ENCODE measurements around the gene KCNT1.

Gene KCNT1

DNA sequence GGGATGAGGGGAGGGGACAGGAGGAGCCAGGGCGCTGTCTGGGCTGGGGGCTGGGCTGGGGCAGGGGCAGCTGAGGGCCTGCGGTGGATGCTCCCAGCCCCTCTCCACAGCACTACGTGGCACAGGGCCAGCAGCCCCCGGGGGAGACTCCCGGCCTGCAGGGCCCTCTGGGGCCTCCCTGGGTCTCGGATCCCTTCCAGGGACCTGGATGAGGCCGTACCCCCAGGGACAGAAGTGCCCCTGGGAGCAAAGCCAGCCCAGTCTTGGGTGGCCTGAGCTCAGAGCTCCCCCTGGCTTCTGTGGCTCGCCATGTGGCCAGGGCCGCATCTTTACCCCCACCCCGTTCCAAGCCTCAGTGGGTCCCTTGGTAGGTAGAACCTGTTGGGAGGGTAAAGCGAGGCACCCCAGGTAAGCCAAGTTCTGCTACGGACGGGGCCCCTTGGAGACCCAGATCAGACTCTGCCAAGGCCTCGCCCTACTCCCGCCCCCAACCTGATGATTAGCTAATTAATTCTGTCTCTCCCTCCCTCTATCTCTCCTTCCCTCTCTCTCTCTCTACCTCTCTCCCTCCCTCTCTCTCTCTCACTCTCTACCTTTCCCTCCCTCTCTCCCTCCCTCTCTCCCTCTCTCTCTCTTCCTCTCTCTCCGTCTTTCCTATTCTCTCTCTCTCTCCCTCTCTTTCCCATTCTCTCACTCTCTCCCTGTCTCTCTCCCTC is 24.3 kb downstream of the KCNT1 start:
- peaks cover 43% of the 10 kb centered on the region for H3K27me3 ChIP-seq (ENCODE audit: insufficient read depth, low read length)
- no peak overlapping the region for H2AFZ ChIP-seq (ENCODE audit: low read length, unreplicated experiment)
- peaks cover 7% of the 10 kb centered on the region for H3K4me1 ChIP-seq (ENCODE audit: control insufficient read depth, insufficient read depth, low read length, unreplicated experiment)
- H3K36me3 ChIP-seq (ENCODE audit: insufficient read depth, low read length): no peaks in the 10 kb centered on the region
- no peak overlapping the region for H3K27ac ChIP-seq (ENCODE audit: low read depth, low read length)
- H3K79me2 ChIP-seq (ENCODE audit: control insufficient read depth, insufficient read depth, low read length, unreplicated experiment): no peaks in the 10 kb centered on the region
- no peak overlapping the region for H3K4me3 ChIP-seq (ENCODE audit: low read depth, low read length)

DNA sequence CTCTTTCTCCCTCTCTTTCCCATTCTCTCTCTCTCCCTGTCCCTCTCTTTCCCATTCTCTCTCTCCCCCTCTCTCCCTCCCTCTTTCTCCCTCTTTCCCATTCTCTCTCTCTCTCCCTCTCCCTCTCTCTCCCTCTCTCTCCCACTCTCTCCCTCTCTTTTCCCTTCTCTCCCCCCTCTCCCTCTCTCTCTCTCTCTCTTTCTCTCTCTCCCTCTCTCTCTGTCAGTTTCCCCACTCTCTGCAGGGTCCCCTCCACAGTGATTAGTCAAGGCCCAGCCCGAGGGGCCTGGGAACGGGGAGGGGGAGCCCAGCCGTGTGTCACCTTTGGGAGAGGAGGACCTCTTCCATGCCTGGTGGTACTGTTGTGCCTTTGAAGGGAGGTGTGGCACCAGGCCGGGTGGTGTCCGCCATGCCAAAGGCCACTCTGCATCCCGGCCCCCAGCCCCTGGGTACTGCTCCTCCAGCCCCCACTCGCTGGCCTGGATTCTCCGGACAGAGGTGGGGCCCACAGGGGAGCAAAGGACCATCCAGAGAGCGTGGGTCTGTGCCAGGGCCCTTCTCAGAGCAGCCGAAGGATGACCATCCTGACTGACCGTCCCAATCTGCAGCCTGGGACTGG is 25.4 kb downstream of the KCNT1 start:
- H2AFZ ChIP-seq (ENCODE audit: low read length, unreplicated experiment): no peak overlapping the region
- H3K27me3 ChIP-seq (ENCODE audit: insufficient read depth, low read length): peaks cover 40% of the 10 kb centered on the region
- H3K79me2 ChIP-seq (ENCODE audit: control insufficient read depth, insufficient read depth, low read length, unreplicated experiment): no peaks in the 10 kb centered on the region
- peaks cover 7% of the 10 kb centered on the region for H3K4me1 ChIP-seq (ENCODE audit: control insufficient read depth, insufficient read depth, low read length, unreplicated experiment)
- H3K36me3 ChIP-seq (ENCODE audit: insufficient read depth, low read length): no peaks in the 10 kb centered on the region
- H3K4me3 ChIP-seq (ENCODE audit: low read depth, low read length): no peak overlapping the region
- no peak overlapping the region for H3K27ac ChIP-seq (ENCODE audit: low read depth, low read length)

DNA sequence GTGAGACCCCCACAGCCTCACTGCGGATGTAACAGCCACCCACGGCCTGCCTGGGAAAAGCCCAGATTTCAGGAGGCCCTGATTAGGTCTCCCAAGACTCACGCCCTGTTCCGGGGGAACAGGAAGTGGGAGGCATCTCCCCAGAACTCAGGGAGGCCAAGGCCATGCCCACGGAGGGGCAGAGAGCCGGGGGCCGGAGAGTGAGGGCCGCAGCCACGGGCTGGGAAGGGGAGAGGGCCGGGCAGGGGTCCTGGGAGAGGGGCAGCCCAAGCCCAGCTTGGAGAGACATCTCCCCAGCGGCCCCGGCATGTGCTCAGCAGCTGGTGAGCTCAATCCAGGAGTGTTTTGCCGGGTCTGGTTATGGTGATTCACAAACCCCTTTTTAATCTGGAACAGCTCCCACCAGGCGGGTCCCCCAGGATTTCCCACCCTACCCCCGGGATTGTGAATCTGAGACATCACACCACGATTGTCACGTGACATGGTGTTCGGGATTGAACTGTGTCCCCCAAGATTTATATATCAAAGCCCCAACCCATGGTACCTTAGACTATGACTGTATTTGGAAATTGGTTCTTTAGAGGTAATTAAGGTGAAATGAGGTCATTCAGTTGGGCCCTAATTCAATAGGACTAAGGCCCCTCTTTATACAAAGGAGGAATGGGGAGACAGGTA is 26.6 kb downstream of the KCNT1 start:
- no peak overlapping the region for H2AFZ ChIP-seq (ENCODE audit: low read length, unreplicated experiment)
- no peaks in the 10 kb centered on the region for H3K79me2 ChIP-seq (ENCODE audit: control insufficient read depth, insufficient read depth, low read length, unreplicated experiment)
- H3K27me3 ChIP-seq (ENCODE audit: insufficient read depth, low read length): peaks cover 40% of the 10 kb centered on the region
- H3K4me3 ChIP-seq (ENCODE audit: low read depth, low read length): no peak overlapping the region
- peaks cover 7% of the 10 kb centered on the region for H3K4me1 ChIP-seq (ENCODE audit: control insufficient read depth, insufficient read depth, low read length, unreplicated experiment)
- no peaks in the 10 kb centered on the region for H3K36me3 ChIP-seq (ENCODE audit: insufficient read depth, low read length)
- no peak overlapping the region for H3K27ac ChIP-seq (ENCODE audit: low read depth, low read length)

DNA sequence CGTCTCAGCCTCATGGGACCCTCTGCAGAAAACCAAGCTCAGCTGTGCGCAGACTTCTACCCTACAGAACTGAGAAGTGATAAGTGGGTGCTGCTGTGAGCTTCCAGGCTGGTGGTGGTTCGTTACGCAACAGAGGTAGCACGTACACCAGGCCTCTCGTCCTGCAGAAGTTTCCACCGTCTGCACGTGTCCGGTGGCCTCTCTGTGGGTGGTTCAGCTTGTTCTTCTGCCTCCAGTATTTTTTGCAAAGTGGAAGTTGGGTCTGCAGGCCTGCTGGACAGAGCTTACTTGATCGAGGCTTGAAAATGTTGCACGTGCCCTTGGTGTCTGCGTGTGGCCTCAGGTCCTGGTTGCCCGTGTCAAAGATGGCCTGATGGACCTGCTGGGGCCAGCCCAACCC is 27.5 kb downstream of the KCNT1 start:
- H3K27ac ChIP-seq (ENCODE audit: low read depth, low read length): no peak overlapping the region
- peaks cover 3% of the 10 kb centered on the region for H3K4me1 ChIP-seq (ENCODE audit: control insufficient read depth, insufficient read depth, low read length, unreplicated experiment)
- no peaks in the 10 kb centered on the region for H3K79me2 ChIP-seq (ENCODE audit: control insufficient read depth, insufficient read depth, low read length, unreplicated experiment)
- H2AFZ ChIP-seq (ENCODE audit: low read length, unreplicated experiment): no peak overlapping the region
- peaks cover 42% of the 10 kb centered on the region for H3K27me3 ChIP-seq (ENCODE audit: insufficient read depth, low read length)
- no peaks in the 10 kb centered on the region for H3K36me3 ChIP-seq (ENCODE audit: insufficient read depth, low read length)
- no peak overlapping the region for H3K4me3 ChIP-seq (ENCODE audit: low read depth, low read length)

DNA sequence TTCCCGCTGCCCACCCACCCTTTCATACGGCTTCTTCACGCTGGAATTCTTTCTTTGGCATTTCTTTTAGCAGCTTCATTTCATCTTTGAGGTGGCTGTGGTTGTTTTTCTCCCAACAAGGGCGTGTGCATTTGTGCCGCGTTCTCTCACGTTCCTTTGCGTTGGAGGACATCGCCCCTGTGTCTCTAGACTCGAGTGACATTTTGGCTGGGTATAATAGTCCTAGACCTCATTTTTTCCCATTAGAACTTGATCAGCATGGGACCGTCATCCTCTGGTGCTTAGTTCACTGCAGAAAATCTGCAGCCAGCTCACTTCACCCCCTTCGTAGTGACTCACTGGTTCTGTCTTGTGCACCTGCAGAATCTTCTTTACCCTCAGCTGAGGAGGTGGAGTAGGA is 29.5 kb downstream of the KCNT1 start:
- Histone ChIP-seq H3K79me2 (ENCODE audit: control insufficient read depth, insufficient read depth, low read length, unreplicated experiment) (no peaks in the 10 kb centered on the region), H3K4me3 (ENCODE audit: low read depth, low read length) (no peak overlapping the region), H2AFZ (ENCODE audit: low read length, unreplicated experiment) (no peak overlapping the region), H3K4me1 (ENCODE audit: control insufficient read depth, insufficient read depth, low read length, unreplicated experiment) (no peaks in the 10 kb centered on the region), H3K27ac (ENCODE audit: low read depth, low read length) (no peak overlapping the region), H3K27me3 (ENCODE audit: insufficient read depth, low read length) (peaks cover 53% of the 10 kb centered on the region), H3K36me3 (ENCODE audit: insufficient read depth, low read length) (no peaks in the 10 kb centered on the region)

DNA sequence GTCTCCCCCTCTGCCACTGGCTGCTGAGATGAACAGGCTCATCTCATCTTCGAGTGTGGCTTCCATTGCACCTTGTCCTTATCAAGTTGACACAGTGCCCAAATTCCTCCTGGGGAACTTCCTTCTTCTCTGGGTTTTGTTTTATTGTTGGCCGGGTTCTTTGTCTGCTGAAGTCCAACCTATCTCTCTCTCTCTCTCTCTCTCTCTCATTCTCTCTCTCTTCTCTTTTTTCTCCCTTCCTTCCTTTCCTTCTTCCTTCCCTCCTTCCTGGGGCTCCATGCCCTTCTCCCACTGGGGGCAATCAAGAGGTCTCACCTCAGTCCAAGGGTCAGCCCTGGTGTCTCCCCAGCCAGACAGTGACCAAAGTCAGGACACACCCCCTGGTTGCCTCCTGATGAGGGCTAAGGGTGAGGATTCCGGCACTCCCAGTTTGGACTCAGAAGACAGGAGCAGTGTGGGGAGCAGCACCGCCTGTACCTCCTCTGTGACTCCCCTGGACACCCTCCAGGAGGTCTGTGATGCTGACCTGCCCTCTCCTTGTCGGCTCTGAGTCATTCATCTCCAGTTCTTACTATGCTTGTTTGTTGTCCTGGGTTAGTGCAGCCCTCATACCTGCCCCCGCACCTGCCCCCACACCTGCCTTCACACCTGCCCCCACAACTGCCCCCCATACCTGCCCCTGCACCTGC is 30.7 kb downstream of the KCNT1 start:
- Histone ChIP-seq H3K4me3 (ENCODE audit: low read depth, low read length) (no peak overlapping the region), H3K4me1 (ENCODE audit: control insufficient read depth, insufficient read depth, low read length, unreplicated experiment) (no peaks in the 10 kb centered on the region), H3K27me3 (ENCODE audit: insufficient read depth, low read length) (peaks cover 59% of the 10 kb centered on the region), H3K27ac (ENCODE audit: low read depth, low read length) (no peak overlapping the region), H3K79me2 (ENCODE audit: control insufficient read depth, insufficient read depth, low read length, unreplicated experiment) (no peaks in the 10 kb centered on the region), H2AFZ (ENCODE audit: low read length, unreplicated experiment) (no peak overlapping the region), H3K36me3 (ENCODE audit: insufficient read depth, low read length) (no peaks in the 10 kb centered on the region)

DNA sequence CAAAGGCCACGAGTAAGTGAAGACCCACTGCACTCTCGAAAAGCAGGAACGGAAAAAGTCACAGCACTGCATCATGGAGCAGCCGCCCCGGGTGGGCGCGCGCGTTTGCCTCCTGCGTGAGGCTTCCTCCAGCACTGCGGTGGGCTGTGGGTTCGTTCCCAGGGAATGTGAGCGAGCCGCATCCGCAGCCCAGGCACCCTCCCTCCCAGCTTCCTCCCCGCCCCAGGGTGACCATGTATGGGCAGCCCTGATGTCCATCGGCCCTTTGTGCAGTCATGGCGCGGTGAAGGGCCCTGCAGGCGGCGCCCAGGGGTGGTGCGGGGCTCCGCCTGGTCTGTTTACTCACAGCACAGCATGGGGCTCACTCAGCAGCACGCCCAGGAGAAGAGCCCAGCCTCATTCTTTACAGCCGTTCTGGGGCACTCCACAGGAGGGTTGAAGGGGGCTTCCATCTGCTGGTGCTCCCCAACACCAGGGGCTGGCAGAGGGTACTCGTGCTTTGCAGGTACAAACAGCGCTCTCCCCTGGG is 32.7 kb downstream of the KCNT1 start:
- H3K4me1 ChIP-seq (ENCODE audit: control insufficient read depth, insufficient read depth, low read length, unreplicated experiment): no peaks in the 10 kb centered on the region
- no peak overlapping the region for H2AFZ ChIP-seq (ENCODE audit: low read length, unreplicated experiment)
- peaks cover 54% of the 10 kb centered on the region for H3K27me3 ChIP-seq (ENCODE audit: insufficient read depth, low read length)
- H3K79me2 ChIP-seq (ENCODE audit: control insufficient read depth, insufficient read depth, low read length, unreplicated experiment): no peaks in the 10 kb centered on the region
- no peak overlapping the region for H3K4me3 ChIP-seq (ENCODE audit: low read depth, low read length)
- H3K27ac ChIP-seq (ENCODE audit: low read depth, low read length): no peak overlapping the region
- H3K36me3 ChIP-seq (ENCODE audit: insufficient read depth, low read length): no peaks in the 10 kb centered on the region

DNA sequence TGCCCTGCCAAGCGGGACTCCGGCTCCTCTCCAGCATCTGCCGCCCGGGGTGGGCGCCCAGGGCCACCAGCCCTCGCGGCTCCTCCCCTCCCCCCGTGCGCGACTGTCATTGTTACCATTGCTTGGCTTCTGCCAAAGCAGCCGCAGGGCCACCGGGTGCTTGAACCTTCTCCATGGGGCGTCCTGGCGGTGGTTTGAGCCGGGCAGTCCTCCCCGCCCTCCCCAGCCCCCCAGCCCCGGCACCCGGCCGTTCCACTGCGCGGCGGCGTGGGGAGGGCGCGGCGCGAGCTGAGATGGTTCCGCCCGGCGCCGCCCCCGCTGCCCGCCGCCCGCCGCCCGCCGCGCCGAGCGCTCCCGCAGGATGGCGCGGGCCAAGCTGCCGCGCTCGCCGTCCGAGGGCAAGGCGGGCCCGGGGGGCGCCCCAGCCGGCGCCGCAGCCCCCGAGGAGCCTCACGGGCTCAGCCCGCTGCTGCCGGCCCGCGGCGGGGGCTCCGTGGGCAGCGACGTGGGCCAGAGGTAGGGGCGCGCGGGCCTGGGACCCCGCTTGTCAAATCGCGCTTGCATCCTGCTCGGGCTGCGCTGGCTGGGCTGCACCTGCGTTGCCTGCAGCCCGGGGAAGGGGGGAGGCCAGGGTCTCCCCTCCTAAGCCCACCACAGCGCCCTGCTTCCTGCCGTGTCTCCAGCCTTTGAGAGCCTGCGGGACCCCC is 34.4 kb downstream of the KCNT1 start:
- H3K27ac ChIP-seq (ENCODE audit: low read depth, low read length): no peak overlapping the region

DNA sequence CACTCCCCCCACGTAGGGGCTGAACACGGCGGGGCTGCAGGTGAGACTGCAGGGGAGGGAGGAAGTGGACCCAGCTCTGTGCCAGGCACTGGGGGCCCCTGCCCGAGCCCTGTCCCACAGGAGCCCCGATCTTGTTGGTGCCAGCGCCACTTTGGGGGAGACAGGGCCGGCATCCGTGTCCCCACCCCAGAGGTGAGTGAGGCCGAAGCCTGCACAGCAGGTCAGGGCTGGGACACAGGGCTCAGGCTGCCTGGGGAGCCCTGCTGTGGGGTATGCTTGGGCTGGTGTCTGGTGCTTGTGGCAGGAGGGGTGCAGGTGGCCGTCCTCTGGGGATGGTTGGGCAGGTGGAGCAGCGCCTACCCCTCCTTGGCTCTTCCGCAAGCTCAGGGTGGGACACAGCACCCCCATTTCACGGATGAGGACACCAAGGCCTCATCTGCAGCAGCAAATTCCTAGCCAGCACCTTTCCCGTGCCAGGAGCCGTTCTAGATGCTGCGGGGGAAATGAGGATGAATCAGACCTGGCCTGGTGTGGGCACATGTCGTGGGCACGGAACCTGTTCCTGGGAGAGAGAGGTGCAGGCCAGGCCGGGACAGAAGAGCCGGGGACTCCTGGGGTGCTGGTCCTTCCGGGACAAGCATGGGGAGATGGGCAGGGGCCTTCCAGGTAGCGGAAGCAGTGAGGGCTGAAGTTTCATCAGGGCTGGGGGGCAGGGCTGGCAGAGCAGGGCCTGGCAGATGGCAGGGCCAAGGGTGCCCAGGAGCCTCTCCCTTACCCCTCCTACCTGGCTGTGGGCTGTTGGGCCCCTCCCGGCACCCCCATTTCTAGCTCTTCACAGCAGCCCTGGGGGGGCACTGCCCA is 35.2 kb downstream of the KCNT1 start:
- H3K79me2 ChIP-seq (ENCODE audit: control insufficient read depth, insufficient read depth, low read length, unreplicated experiment): no peaks in the 10 kb centered on the region
- peaks cover 52% of the 10 kb centered on the region for H3K27me3 ChIP-seq (ENCODE audit: insufficient read depth, low read length)
- no peaks in the 10 kb centered on the region for H3K36me3 ChIP-seq (ENCODE audit: insufficient read depth, low read length)
- no peak overlapping the region for H3K4me3 ChIP-seq (ENCODE audit: low read depth, low read length)
- H3K27ac ChIP-seq (ENCODE audit: low read depth, low read length): no peak overlapping the region
- no peaks in the 10 kb centered on the region for H3K4me1 ChIP-seq (ENCODE audit: control insufficient read depth, insufficient read depth, low read length, unreplicated experiment)
- H2AFZ ChIP-seq (ENCODE audit: low read length, unreplicated experiment): no peak overlapping the region

More for the DNA sequence above, 34.4 kb downstream of the KCNT1 start:
- H3K4me3 ChIP-seq (ENCODE audit: low read depth, low read length): no peak overlapping the region
- peaks cover 52% of the 10 kb centered on the region for H3K27me3 ChIP-seq (ENCODE audit: insufficient read depth, low read length)
- H3K79me2 ChIP-seq (ENCODE audit: control insufficient read depth, insufficient read depth, low read length, unreplicated experiment): no peaks in the 10 kb centered on the region
- H2AFZ ChIP-seq (ENCODE audit: low read length, unreplicated experiment): no peak overlapping the region
- H3K36me3 ChIP-seq (ENCODE audit: insufficient read depth, low read length): no peaks in the 10 kb centered on the region
- H3K4me1 ChIP-seq (ENCODE audit: control insufficient read depth, insufficient read depth, low read length, unreplicated experiment): no peaks in the 10 kb centered on the region

Measured in ACC112 (cell line).